T-helper 1 cell (primary cell): ENCODE data around the gene SLC4A2.

Source experiments
- DNase-seq, 5 donors: peaks; one replicate each; pipeline ENCODE4 v3.0.0-alpha.2; 2012 to 2020

SLC4A2 gene

GRCh38 chr7:151081170-151082101, 22.0 kb downstream of the SLC4A2 start:
- no peak for DNase-seq

DNA sequence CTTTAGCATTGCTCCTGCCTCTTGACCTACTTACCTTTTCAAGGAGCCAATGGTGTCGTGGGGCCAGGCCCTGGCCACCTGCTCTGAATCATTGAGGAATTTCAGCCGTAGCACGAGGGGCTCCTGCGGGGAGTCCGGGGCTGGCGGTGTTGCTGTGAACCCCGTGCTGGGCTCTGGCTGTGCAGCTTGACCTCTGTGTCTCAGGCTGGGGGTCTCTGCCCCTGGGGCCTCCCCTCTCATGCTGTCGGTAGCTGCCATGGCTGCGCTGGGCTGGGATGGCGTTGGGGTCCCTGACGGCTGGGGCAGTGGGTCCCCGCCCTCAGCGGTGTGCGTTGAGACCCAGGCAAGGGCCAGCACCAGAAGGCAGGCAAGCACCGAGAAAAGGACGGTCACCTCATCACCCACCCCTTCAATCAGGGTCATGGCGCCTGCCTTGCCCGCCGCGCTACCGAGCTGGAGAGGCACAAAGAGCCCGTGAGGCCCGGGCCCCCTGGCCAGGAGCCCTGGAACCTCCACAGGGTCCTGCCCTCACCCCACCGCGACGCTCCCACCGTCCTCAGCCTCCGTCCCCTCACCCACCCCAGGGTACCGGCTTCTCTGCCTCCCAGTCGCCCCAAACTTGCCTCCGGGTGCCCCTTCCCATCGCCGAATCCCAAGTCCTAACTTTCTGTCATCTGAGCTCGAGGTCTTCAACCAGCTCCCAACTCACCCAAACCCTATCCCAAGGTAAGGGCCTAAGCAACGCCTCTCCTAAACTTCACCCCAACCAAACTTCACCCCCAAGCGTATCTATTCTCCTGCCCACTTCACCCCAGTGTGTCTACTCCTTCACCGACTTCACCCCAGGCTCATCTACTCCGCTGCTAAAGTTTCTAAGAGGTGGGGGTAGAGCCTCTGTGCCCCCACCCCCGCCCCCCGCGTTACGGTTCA, 23.0 kb downstream of the SLC4A2 start:
- DNase-seq = no peak

GRCh38 chr7:151083071-151083823, 23.9 kb downstream of the SLC4A2 start, which contains the start of gene TMUB1:
TSS of gene TMUB1 (minus strand) at chr7:151083493. CDS start at chr7:151082563, 930 bp downstream.
- DNase-seq = peak; percentile 78 to 90 (median 82)

GRCh38 chr7:151083824-151084160, 24.4 kb downstream of the SLC4A2 start:
- DNase-seq = no peak

DNA sequence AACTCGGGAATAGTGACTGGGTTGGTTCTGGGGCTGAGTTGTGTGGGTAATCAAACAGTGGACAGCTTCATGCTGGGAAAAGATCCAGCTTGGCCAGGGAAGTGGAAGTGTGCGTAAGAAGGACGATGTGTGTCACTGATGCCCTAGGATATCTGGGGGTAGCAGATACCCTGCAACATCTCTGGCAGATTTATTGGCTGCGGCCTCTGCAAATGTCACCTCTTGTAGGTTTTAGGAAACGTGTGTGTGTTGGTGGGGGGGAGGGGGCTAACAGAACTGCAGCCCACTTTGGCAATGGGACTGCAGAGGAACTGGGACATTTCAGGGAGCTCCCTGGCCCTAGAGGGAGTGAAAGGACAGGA, 25.9 kb downstream of the SLC4A2 start:
- no peak for DNase-seq

- peak; percentile 35 to 72 (median 44) for DNase-seq
Observed at GRCh38 chr7:151085691-151086620, 26.6 kb downstream of the SLC4A2 start, which contains the start of gene AGAP3. TSS of gene AGAP3 (plus strand) at chr7:151086475. CDS start at chr7:151086742, 267 bp downstream.

DNA sequence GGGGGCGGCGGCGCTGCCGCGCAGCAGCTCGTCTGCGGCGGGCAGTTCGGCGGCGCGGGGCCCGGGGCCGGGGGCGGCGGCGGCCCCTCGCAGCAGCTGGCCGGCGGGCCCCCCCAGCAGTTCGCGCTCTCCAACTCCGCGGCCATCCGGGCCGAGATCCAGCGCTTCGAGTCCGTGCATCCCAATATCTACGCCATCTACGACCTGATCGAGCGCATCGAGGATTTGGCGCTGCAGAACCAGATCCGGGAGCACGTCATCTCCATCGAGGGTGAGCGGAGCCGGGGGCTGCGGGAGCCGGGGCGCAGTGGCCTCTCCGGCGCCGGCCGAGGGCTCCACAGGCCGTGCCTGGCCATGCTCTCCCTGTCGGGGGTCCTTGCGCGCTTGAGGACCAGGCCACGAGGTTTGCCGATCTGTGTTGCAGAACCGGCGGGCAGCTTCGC, 27.4 kb downstream of the SLC4A2 start:
- DNase-seq = peak in 1 of 5 donors; percentile 28

- peak in 2 of 5 donors; percentile 36 to 38 for DNase-seq
Observed at GRCh38 chr7:151087245-151088018, 28.0 kb downstream of the SLC4A2 start.

- DNase-seq = no peak
Observed at GRCh38 chr7:151088019-151088855, 28.8 kb downstream of the SLC4A2 start.

- DNase-seq = no peak
Observed at GRCh38 chr7:151088856-151089699, 29.7 kb downstream of the SLC4A2 start.

DNA sequence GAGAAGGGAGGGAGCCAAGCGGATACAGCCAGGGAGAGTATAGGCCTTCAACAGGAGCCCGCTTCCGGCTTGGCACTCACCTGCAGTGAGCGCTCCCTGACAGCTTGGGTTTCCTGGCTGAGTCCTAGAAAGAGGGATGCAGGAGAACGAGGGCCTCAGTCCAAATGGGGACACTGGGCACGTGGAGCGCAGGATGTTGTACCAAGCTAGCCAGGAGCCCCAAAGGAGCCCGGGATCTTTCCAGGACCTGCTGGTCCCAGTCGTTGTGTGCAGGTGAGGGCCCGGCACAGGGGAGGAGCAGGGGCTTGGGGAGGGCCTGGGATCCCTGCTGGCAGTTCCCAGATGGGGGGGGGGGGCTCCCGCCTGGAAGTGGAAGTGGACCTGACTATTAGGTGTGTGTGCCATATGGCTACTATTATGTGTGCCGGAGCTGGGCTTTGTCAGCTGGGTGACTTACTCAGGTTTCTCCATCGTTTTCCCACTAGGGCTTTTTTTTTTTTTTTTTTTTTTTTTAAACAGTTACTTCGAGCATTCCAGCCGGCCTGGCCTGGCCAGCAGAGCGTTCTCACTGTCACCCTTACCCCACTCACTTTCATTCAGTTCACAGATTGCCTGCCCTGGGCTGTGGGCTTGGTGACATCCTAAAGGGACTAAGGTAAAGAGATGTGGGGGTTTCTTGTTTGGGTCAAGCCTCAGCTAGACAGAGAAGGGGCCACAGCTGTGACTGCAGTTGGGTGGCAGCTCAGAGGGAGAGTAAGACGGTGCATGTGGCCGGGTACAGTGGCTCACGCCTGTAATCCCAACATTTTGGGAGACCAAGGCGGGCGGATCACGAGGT, 30.7 kb downstream of the SLC4A2 start:
- no peak for DNase-seq

GRCh38 chr7:151091003-151091402, 31.6 kb downstream of the SLC4A2 start:
- no peak for DNase-seq

DNA sequence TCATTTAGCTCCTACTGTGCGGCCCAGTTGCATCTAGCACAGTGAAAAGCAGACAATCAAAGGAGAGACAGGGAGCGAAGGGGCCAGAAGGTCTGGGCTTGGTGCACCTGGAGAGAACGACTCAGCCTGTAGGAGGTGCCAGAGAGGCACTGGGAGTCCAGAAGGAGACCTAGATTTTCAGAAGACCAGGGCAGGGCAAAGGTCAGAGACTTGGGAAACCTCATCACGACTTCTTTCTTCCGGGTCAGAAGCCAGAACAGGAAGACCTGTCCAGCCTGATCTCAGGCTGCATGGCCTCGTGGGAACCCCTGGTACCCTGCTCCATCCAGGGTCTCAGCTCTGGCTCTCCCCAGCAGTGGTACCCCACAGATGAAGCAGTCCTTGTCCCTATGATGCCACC, 32.0 kb downstream of the SLC4A2 start:
- no peak for DNase-seq

DNA sequence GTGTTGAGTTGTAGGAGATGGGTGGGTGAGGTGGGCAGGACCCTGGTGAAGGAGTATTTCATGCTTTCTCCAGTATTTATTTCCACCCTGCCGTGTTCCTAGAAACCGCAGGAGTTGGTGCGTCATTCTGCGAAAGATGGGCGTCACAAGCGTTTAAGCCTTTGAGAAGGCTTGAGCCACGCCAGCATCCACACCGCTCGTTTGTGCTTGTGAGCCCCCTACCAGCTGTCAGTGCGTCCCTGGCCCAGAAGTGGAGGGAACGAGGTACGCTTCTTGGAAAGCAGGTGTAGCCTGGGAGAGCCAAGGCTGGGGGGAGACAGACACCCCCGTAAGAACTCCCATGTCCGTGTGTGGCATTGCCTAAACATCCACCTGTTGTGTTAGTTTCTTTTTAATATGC, 32.6 kb downstream of the SLC4A2 start:
- no peak for DNase-seq

- no peak for DNase-seq
Observed at GRCh38 chr7:151093748-151094147, 34.4 kb downstream of the SLC4A2 start.

GRCh38 chr7:151094675-151095074, 35.3 kb downstream of the SLC4A2 start:
- no peak for DNase-seq

- no peak for DNase-seq
Observed at GRCh38 chr7:151095123-151095797, 35.9 kb downstream of the SLC4A2 start.
